DMS 273 (cell line): Measurements from ENCODE around the gene NOL4L.

Experiments used
- DNase-seq: peaks from one replicate; lab custom pipeline; 2025; ENCODE audit not compliant: unreplicated experiment; lab: John Stamatoyannopoulos, UW

NOL4L gene

GRCh38 chr20:32488066-32488838 lies 96.9 kb downstream of the NOL4L start:
- DNase-seq: no peak

GRCh38 chr20:32487381-32487780 lies 97.8 kb downstream of the NOL4L start:
- no peak for DNase-seq

- no peak for DNase-seq
These were observed 99.2 kb downstream of the NOL4L start for GRCh38 chr20:32485770-32486478.

- DNase-seq: peak; percentile 83
These were observed 100.0 kb downstream of the NOL4L start for GRCh38 chr20:32484958-32485769.

GRCh38 chr20:32484225-32484957 lies 100.7 kb downstream of the NOL4L start:
- DNase-seq: peak; percentile 78

- peak; percentile 85 for DNase-seq
These were observed 101.5 kb downstream of the NOL4L start for GRCh38 chr20:32483351-32484224.

GRCh38 chr20:32482442-32483261 lies 102.5 kb downstream of the NOL4L start:
- DNase-seq: no peak

GRCh38 chr20:32482143-32482441 lies 103.0 kb downstream of the NOL4L start:
- no peak for DNase-seq

GRCh38 chr20:32481311-32482142 lies 103.6 kb downstream of the NOL4L start:
- DNase-seq: no peak

- DNase-seq: no peak
These were observed 104.5 kb downstream of the NOL4L start for GRCh38 chr20:32480371-32481241.

GRCh38 chr20:32479697-32480171 lies 105.4 kb downstream of the NOL4L start:
- no peak for DNase-seq

- no peak for DNase-seq
These were observed 106.1 kb downstream of the NOL4L start for GRCh38 chr20:32479012-32479411.

- no peak for DNase-seq
These were observed 106.6 kb downstream of the NOL4L start for GRCh38 chr20:32478576-32478975.

- no peak for DNase-seq
These were observed 107.3 kb downstream of the NOL4L start for GRCh38 chr20:32477594-32478512.

- no peak for DNase-seq
These were observed 108.2 kb downstream of the NOL4L start for GRCh38 chr20:32476684-32477593.
